Activated CD4-positive, alpha-beta T cell treated with anti-CD3 and anti-CD28 coated beads for 24 hours (primary cell): ENCODE data around the gene USP49.

Experiments
- DNase-seq, 2 donors: peaks; one replicate each; pipeline ENCODE4 v3.0.0-alpha.2; 2020; ENCODE audit warnings: low read depth in 2 of 2

Gene USP49

DNA sequence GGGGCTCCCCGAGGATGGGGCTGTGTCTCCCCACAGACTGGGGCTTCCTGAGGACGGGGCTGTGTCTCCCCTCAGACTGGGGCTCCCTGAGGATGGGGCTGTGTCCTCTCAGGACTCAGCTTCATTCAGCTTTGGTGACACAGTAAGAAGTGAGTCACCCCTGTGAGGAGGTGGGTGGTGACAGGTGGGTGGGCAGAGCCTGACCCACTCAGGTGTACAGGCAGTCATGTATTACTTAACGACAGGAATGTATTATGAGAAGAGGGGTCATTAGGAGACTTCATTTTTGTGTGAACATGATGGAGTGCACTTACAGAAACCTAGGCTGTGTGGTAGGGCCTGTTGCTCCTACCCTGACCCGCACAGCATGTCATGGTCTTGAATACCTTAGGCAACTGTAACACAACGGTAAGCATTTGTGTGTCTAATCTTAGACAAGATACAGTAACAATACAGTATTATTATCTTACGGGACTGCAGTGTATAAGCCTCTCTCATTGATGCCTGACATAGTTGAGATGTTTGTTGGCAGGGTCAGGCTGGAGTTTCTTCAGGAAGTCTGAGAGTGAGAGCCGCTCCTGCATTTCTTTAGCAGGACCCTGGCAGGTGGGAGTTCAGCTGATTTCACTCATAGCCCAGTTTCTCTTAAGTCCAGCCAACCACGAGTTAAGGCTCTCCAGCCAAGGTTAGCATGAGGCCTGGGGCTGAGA, 137.1 kb downstream of the USP49 start:
- no peak for DNase-seq

DNA sequence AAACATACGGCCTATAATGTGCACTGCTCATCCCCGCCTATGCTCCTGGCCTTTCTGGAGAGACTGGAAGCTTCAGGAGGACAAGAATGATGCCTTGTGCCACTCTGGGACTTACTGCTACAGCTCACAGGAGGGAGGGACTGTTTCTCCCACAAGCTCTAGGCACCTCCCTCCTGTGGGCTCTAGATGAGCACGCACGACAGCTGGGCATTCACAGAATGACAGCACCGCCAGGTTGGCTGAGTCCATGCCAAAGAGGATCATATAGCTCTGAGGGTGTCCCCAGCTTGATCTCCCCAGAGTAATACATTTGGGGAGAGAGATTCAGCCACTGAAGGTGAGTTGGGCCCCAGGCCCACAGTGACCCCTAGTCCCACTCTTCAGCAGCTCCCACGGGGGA, 137.9 kb downstream of the USP49 start:
- no peak for DNase-seq

DNA sequence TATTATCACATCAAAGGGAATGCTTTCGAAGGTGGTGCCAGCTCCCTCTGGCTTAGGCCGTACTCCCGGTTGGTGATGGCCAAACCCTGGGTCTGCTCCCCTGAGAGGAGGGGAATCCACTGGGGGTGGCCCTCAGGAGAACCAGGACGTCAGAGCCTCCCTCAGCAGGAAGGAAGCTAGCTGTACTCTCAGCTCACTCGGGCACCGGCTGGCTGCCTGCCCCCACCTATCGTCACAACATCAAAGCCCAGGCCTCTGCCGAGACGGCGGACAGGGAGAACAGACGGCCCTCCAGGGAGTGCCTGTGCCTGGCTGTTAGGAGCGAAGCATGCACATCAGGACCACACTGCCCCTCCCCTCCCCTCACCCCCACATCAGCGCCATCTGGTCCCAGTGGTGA, 138.8 kb downstream of the USP49 start:
- DNase-seq: no peak

DNA sequence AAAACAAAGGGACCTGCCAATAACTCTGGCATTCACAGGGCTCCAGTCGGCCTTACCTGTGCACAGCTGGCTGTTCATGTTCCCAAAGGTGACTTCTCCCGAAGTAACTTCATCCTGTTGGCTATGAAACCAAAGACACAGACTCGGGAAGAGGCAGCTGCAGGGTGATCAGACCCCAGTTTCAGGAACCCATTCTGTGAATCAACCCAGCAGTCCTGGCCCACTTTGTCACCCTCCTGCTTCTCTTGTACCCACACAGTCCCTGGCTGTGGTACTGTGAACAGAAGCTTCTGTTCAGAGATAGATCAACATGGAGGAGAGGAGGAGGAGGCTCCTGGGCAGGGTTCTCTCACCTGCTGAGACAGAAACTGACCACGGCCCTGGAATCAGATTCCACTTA, 139.3 kb downstream of the USP49 start:
- DNase-seq: no peak

DNA sequence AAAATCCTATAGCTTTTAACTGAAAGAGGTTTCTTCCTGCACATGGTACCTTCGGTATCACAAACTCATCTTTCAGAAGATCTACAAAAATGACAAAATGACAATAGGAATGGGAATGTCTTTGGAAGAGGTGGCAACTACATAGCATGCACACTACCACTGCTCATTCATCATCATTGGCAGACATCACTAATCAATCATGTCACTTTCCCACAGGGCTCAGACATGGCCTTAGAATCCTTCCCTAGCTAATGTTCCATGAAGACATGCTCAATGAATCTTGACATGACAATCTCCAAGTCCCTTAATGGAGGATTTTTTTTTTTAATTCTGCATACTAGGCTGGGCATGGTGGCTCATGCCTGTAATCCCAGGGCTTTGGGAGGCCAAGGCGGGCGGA, 144.8 kb downstream of the USP49 start:
- no peak for DNase-seq

DNA sequence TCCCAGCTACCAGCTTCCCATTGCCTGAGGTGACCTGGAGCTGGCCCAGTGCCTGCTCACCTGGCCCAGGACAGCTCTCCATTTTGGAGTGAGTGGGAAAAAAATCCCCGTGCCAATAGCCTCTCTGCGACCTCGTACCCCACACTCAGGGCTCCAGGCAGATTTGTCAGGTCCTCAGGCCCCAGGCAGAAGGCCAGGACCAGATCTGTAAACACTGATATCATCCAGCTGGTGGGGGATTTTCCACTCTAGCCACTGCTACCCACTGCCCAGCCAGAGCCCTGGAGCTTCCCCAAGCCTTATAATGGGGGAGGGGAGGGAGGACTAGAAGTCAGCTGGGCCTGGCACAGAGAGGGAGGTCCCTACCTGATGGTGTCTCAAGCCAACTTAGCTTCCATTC, 146.6 kb downstream of the USP49 start:
- DNase-seq: no peak

DNA sequence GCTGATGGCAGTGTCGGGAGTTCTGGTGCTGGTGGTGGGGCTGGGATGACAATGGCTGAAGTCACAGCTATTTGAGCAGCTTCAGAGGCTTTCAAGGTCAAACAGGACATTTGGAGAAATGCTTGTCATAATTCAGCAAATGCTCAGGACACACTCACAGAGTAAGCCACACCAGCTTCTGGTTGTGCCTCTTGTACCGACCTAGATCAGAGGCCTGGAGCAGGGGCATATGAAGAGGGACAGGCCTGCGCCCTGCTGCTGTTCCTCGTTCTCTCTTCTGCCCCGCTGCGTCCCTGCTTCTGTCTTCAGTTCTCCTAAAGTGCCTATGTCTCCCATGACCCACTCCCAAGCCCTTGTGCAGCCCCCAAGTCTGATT, 147.1 kb downstream of the USP49 start:
- DNase-seq: no peak

DNA sequence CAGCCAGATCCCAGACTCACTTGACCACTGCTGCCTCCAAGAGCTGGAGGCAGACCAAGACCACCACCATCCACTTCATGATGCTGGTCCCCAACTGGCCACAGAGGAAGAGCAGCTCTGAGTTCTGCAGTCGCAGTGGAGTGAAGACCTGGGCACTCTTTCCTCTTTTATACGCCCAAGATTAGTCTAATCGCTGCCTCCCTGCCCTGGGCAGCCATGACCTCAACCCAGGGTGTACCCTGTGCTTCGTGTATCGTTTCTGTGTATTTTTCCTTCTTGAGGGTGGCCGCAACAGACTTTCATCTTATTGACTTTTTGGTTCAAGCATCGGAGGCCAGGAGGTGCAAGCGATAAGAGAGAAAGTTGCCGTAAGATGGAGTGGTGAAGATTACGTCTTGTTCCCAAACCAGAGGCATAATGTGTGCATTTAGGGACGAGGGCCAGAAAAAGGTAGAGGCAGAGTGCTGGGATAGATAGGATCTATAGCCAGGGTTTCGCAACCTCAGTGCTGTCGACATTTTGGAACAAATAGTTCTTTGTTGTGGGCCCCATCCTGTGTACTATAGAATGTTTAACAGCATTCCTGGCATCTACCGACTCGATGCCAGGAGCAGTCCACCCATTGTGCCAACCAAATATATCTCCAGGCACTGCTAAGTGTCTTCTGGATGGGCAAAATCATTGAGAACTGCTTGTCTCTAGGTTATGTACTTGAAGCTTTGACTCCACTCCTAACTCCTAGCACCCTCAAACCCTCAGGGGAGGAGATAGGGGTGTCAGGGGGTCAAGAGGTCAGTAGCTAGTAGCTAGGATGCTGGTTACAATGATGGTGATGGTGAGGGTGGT, 147.7 kb downstream of the USP49 start, which contains the start of gene PGC:
PGC (minus strand) TSS at position 142 of the 846 bp plus-strand sequence; CDS start at position 79, 63 bp downstream.
- no peak for DNase-seq

DNA sequence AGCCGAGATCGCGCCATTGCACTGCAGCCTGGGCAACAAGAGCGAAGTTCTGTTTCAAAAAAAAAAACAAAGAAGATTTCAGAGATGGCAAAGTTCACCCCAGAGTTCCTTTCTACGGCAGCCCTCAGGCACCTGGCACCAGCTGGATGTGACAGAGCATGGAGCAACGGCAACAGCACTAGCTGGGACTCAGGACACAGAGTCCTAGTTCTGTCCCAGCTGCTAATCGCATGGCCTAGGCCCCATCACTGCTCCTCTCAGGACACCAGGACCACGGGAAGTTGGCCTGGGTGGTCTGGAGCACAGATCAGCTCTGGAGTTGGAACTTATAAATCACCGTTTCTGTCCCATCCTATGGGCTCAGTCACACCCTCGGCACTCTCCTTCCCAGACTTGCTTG, 149.1 kb downstream of the USP49 start:
- DNase-seq: no peak

DNA sequence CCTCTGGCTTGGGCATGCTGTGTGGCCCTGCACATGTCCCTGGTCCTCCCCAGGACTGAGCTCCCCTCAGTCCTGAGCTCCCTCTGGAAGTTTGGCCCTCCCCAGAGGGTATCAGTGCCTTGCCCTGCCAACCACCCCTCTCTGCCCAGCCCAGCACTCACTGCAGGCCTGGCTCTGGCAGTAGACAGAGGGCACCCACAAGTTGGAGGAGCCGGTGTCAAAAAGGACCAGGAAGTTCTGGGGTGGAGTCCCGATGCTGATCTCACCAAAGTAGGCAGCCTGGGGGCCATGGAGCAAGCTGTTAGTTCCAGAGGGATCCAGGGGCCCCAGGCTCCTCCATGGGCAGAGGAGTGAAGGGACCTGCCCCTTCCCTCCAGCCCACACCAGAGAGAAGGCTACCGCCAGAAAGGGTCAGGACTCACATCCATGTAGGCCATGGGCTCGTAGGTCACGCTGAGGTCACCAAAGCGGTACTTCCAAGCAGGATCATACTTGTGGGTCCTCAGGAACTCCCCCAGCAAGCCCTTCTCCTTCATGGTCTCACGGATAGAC, 150.9 kb downstream of the USP49 start:
- no peak for DNase-seq

DNA sequence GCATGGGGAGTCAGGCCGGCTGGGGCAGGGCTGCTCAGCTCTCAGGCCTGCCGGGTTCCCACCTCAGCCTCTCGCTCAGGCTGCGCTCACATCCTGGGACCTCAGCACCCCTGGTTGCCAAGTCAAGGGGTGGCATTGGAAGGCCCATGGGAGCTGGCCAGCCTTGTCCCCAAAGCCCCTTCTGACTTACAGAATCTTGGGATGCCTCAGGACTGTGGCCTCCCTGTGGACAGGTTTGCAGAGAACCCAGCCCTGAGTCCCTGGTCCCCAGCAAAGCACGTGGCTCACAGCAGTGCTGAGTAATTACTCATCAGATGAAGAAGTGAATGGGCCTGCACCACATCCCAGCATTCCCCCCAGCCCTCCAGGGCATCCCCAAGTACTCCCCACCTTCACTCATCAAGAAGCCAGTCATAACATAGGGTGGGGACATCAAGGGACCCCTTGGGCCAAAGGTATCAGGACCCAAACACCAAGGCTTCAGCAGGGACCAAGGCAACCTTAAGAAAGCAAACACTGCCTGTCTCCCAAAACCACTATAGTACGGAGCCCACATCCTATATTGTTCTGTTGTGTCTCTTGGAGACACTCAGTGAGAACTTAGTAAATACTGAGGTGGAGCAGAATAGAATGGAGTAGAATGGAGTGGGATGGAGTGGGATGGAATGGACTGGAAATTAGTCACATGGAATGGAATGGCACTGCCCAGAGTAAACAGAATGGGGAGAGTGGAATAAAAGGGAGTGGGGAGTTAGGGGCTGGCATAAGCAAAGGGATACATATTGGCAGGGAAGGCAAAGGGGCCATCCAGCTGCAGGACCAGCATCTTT, 151.6 kb downstream of the USP49 start:
- DNase-seq: no peak

DNA sequence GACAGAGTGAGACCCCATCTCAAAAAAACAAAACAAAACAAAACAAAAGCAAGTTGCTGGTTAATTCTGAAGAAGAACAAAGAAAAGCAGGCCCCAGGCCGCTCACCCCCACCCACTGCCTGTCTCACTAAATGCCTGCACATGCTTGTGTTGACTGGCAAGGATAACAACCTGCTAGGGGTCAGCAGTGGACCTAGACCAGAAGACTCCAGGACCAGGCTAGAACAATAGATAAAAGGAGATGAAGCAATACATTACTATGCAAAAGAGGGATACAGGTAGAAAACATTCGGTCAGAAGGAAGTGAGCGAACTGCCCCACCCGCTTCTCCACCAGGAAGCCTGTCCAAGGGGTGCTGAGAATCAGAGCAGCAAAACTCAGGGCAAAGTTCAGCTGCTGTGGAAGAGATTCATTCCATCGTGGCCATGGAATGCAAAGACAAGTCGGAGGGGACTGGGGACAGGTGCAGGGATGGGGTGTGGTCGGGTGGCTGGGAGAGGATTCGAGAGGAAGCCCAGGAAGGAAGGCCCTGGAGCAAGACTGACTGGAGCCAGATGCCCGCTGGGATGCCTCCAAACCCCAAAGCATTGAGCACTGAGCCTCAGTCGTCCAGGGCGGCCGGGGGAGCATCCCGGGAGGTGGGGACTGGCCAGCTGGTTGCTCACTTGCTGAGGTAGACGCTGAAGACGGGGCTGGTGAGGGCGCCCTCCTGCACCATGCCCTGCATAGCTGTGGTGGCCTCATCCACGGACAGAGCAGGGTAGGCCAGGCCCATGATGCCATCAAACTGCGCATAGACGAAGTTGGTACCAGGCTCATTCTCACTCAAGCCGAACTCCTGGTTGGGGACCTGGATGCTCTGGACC, 153.3 kb downstream of the USP49 start:
- no peak for DNase-seq

DNA sequence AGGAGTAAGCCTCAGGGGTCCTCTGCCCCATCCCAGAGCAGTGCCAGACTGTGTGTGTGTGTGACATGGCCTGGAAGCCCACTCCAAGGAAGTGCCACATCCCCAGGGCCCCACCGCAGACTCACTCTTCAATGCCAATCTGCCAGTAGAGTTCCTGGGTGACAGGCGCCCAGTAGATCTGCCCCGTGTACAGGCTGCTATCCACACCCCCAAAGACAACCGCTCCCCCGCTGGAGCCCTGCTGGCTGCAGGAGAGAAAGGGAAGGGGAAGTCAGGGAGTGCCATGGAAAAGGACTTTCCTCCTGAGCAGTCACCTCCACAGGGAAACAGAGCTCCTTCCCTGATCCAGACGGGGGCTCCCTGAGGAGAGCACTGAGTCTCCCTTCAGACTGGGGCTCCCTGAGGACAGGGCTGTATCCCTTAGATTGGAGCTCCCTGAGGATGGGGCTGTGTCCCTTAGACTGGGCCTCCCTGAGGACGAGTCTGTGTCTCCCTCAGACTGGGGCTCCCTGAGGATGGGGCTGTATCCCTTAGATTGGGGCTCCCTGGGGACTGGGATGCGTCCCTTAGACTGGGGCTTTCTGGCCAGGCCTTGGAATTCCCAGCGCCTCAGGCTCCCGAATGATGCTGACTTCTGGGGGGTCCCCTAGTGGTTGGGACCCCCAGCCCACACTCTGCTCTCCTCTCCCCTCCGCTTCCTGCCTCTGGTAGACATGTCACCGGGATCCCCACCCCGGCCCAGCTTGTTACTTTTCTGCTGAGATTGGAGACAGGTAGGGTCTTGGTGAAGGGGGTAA, 154.6 kb downstream of the USP49 start:
- no peak for DNase-seq
